ENCODE measurements around the gene DDI2. TPM values are rescaled to one million over a fixed set of nuclear protein-coding genes. Genes with fewer than 3 reads are reported as not detected.
"Not testable (repeated sequence)": the region's sequence is repeated elsewhere in the genome, so short reads cannot be mapped to it uniquely, and the experiment has no call there.

The DDI2 gene
- polyA plus RNA-seq, 1 experiment = 6.4 TPM

DNA sequence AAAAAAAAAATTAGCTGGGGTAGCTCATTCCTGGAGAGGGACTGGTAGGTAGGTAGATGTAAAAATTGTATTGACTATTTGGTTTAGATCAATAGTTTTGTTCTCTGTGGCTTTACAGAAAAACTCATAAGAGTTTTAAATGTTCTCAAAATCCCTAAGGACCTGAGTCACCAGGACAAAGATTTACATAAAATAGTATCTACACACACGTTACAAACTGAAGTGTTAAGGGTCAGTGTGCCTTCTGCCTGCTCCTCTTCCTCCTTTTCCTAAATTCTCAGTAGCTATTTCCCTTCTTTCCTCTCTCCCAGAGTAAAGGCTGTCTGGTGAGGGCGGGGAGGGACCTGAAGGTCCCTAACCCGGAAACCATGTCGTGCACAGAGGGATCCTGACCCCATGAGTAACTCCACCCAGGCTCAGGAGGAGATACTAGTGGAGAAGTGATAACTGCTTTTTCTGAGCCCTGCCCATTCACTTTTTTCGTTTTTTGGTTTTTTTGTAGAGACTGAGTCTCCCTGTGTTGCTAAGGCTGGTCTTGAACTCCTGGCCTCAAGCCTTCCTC, 74.9 kb downstream of the DDI2 start:
- ChIA-PET POLR2A (no interaction called here), CTCF (interaction anchor here (0.9 kb wide), 1 partner anchor 10 kb away, joined by 3 read pairs; no protein-coding TSS in a partner anchor)
- Histone ChIP-seq H3K4me3 (ENCODE audit: low read depth, low read length) (no peak overlapping the region), H3K27me3 (ENCODE audit: control insufficient read depth, insufficient read depth, low read length) (no peaks in the 10 kb centered on the region), H3K36me3 (ENCODE audit: control insufficient read depth, insufficient read depth, low read length) (peaks cover 5% of the 10 kb centered on the region)
- no peak for DNase-seq (ENCODE audit: low read depth)
- TF ChIP-seq, protein P1, sequence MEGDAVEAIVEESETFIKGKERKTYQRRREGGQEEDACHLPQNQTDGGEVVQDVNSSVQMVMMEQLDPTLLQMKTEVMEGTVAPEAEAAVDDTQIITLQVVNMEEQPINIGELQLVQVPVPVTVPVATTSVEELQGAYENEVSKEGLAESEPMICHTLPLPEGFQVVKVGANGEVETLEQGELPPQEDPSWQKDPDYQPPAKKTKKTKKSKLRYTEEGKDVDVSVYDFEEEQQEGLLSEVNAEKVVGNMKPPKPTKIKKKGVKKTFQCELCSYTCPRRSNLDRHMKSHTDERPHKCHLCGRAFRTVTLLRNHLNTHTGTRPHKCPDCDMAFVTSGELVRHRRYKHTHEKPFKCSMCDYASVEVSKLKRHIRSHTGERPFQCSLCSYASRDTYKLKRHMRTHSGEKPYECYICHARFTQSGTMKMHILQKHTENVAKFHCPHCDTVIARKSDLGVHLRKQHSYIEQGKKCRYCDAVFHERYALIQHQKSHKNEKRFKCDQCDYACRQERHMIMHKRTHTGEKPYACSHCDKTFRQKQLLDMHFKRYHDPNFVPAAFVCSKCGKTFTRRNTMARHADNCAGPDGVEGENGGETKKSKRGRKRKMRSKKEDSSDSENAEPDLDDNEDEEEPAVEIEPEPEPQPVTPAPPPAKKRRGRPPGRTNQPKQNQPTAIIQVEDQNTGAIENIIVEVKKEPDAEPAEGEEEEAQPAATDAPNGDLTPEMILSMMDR (IDR thresholded peaks at IDR 0.05; ENCODE audit: insufficient read depth, low read depth, low read length) = no peak

DNA sequence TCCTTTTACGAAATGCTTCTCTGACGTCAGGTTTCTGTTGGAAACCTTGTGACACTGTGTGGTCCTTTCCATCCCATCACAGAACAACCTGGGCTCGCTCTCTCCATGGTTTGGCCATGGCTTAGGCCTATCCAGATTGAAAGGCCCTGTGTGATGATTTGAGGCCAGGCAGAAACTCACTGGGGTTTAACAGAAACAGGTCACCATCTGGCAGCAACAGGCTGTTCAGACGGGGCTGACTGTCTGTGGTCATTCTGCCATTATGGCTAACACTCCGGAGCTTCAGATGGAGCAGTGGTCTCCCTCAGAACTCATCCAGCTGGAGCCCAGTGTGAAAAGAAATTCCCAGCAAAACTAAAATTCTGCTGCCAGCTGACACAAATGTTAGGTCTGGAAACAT, 76.1 kb downstream of the DDI2 start:
- peaks cover 5% of the 10 kb centered on the region for H3K36me3 ChIP-seq (ENCODE audit: control insufficient read depth, insufficient read depth, low read length)
- ChIA-PET CTCF (interaction anchor here (1.6 kb wide), 1 partner anchor 9 kb away, joined by 3 read pairs; no protein-coding TSS in a partner anchor), POLR2A (no interaction called here)
- no peaks in the 10 kb centered on the region for H3K27me3 ChIP-seq (ENCODE audit: control insufficient read depth, insufficient read depth, low read length)
- no peak overlapping the region for H3K4me3 ChIP-seq (ENCODE audit: low read depth, low read length)
- TF ChIP-seq, protein P1 (IDR thresholded peaks at IDR 0.05; ENCODE audit: insufficient read depth, low read depth, low read length) = no peak
- DNase-seq (ENCODE audit: low read depth) = no peak

DNA sequence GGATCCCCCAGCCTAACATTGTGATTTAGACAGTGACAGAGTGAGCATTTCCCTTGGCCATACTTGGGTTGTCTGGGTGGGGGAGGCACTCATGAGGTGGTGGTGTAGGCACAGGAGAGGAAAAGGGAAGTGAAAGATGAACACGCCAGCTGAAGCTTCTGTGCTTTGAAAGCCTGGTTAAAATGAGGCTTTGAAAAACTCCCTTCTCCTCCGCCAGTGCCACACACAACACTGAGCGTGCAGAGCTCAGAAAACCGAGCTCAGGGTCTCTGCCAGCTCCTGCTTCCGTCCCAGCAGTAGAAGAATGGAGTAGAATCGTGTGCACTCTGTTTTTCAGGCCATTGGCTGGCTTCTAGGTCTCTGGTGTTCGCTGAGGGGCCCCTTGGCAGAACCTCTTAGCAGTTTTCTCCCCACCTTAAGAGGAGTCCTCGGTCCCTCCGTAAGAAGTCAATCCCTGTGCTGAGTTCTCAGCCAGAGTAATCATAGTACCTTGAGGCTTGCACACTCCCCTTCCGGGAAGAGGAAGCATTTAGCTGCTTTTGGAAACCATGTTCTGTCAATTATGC, 79.8 kb downstream of the DDI2 start:
- DNase-seq (ENCODE audit: low read depth) = no peak
- peaks cover 3% of the 10 kb centered on the region; the same call in 1 of the 2 replicates for H3K36me3 ChIP-seq (ENCODE audit: control insufficient read depth, insufficient read depth, low read length)
- no peak overlapping the region for H3K4me3 ChIP-seq (ENCODE audit: low read depth, low read length)
- no peaks in the 10 kb centered on the region for H3K27me3 ChIP-seq (ENCODE audit: control insufficient read depth, insufficient read depth, low read length)
- TF ChIP-seq, protein P1 (IDR thresholded peaks at IDR 0.05; ENCODE audit: insufficient read depth, low read depth, low read length) = no peak
- POLR2A ChIA-PET = no interaction called here
- CTCF ChIA-PET = no interaction called here

DNA sequence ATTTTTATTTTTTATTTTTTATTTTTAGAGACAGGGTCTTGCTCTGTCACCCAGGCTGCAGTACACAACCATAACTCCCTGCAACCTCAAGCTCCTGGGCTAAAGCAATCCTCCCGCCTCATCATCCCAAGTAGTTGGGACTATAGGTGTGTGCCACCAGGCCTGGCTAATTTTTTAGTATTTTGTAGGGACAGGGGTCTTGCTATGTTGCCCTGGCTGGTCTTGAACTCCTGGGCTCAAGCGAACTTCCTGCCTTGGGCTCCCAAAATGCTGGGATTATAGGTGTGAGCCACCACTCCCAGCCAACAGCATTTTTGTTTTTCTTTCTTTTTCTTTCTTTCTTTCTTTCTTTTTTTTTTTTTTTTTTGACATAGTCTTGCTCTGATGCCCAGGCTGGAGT, 80.9 kb downstream of the DDI2 start:
- ChIA-PET POLR2A (no interaction called here), CTCF (no interaction called here)
- Histone ChIP-seq H3K4me3 (ENCODE audit: low read depth, low read length) (no peak overlapping the region), H3K27me3 (ENCODE audit: control insufficient read depth, insufficient read depth, low read length) (no peaks in the 10 kb centered on the region), H3K36me3 (ENCODE audit: control insufficient read depth, insufficient read depth, low read length) (peaks cover 3% of the 10 kb centered on the region; the same call in 1 of the 2 replicates)
- TF ChIP-seq, protein P1 (IDR thresholded peaks at IDR 0.05; ENCODE audit: insufficient read depth, low read depth, low read length) = no peak
- no peak for DNase-seq (ENCODE audit: low read depth)

DNA sequence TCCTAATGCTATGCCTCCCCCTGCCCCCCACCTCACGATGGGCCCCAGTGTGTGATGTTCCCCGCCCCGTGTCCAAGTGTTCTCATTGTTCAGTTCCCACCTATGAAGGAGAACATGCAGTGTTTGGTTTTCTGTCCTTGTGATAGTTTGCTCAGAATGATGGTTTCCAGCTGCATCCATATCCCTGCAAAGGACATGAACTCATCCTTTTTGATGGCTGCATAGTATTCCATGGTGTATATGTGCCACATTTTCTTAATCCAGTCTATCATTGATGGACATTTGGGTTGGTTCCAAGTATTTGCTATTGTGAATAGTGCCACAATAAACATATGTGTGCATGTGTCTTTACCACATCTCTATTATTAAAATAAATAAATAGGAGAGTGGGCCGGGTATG, 82.1 kb downstream of the DDI2 start:
- CTCF ChIA-PET = interaction anchor here (1.3 kb wide), 1 partner anchor 42 kb away, joined by 3 read pairs; no protein-coding TSS in a partner anchor
- POLR2A ChIA-PET; H3K36me3 ChIP-seq (ENCODE audit: control insufficient read depth, insufficient read depth, low read length); DNase-seq (ENCODE audit: low read depth); H3K27me3 ChIP-seq (ENCODE audit: control insufficient read depth, insufficient read depth, low read length); H3K4me3 ChIP-seq (ENCODE audit: low read depth, low read length): not testable (repeated sequence)

DNA sequence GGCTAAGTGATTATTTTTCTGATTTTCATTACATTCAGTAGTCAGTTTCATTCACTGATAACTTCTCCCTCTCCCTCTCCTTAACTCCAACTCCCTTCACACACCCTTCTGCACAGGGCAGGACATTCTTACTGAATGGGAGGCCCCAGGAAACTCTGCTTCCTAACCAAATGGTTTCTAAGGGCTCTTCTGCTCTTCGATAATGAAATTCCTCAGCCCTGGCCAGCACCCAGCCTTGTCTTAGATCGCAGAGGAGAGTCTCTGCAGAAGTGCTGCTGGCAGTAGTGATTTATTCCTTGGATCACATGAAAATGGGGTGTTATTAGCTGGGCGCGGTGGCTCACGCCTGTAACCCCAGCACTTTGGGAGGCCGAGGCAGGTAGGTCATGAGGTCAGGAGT, 83.2 kb downstream of the DDI2 start:
- Histone ChIP-seq H3K27me3 (ENCODE audit: control insufficient read depth, insufficient read depth, low read length) (no peaks in the 10 kb centered on the region), H3K36me3 (ENCODE audit: control insufficient read depth, insufficient read depth, low read length) (peaks cover 4% of the 10 kb centered on the region), H3K4me3 (ENCODE audit: low read depth, low read length) (no peak overlapping the region)
- TF ChIP-seq, protein P1 (IDR thresholded peaks at IDR 0.05; ENCODE audit: insufficient read depth, low read depth, low read length) = no peak
- POLR2A ChIA-PET = no interaction called here
- no peak for DNase-seq (ENCODE audit: low read depth)
- CTCF ChIA-PET = interaction anchor here (1.3 kb wide), 1 partner anchor 41 kb away, joined by 3 read pairs; no protein-coding TSS in a partner anchor

Data from BJ (cell line).